ENCODE data around the gene DOCK1. TPM values are rescaled to one million over a fixed set of nuclear protein-coding genes. Genes with fewer than 3 reads are reported as not detected.

The DOCK1 gene
- total RNA-seq, 1 donor from 2014 or later = 69.3 TPM

- no peak for DNase-seq (ENCODE audit: low read depth in 2 of 2)
Observed at GRCh38 chr10:127006453-127006852, 101.2 kb downstream of the DOCK1 start.

- DNase-seq (ENCODE audit: low read depth in 2 of 2) = no peak
Observed at GRCh38 chr10:127009366-127009765, 104.1 kb downstream of the DOCK1 start.

- DNase-seq (ENCODE audit: low read depth in 2 of 2) = no peak
Observed at GRCh38 chr10:127011174-127011573, 105.9 kb downstream of the DOCK1 start.

- no peak for DNase-seq (ENCODE audit: low read depth in 2 of 2)
Observed at GRCh38 chr10:127012071-127012768, 107.0 kb downstream of the DOCK1 start.

- DNase-seq (ENCODE audit: low read depth in 2 of 2) = peak; percentile 28 to 73
Observed at GRCh38 chr10:127012769-127013152, 107.5 kb downstream of the DOCK1 start.

GRCh38 chr10:127013211-127013656 is 108.0 kb downstream of the DOCK1 start:
- peak in 1 of 2 donors; percentile 9 for DNase-seq (ENCODE audit: low read depth in 2 of 2)

GRCh38 chr10:127013691-127014473 is 108.7 kb downstream of the DOCK1 start:
- no peak for DNase-seq (ENCODE audit: low read depth in 2 of 2)

- no peak for DNase-seq (ENCODE audit: low read depth in 2 of 2)
Observed at GRCh38 chr10:127014671-127015070, 109.4 kb downstream of the DOCK1 start.

- DNase-seq (ENCODE audit: low read depth in 2 of 2) = no peak
Observed at GRCh38 chr10:127015373-127015772, 110.1 kb downstream of the DOCK1 start.

GRCh38 chr10:127016331-127016730 is 111.1 kb downstream of the DOCK1 start:
- DNase-seq (ENCODE audit: low read depth in 2 of 2) = no peak

- no peak for DNase-seq (ENCODE audit: low read depth in 2 of 2)
Observed at GRCh38 chr10:127017541-127018297, 112.5 kb downstream of the DOCK1 start.

- DNase-seq (ENCODE audit: low read depth in 2 of 2) = no peak
Observed at GRCh38 chr10:127018298-127018650, 113.0 kb downstream of the DOCK1 start.

GRCh38 chr10:127018766-127019165 is 113.5 kb downstream of the DOCK1 start:
- no peak for DNase-seq (ENCODE audit: low read depth in 2 of 2)

- no peak for DNase-seq (ENCODE audit: low read depth in 2 of 2)
Observed at GRCh38 chr10:127020260-127020659, 115.0 kb downstream of the DOCK1 start.

GRCh38 chr10:127021801-127022200 is 116.6 kb downstream of the DOCK1 start:
- no peak for DNase-seq (ENCODE audit: low read depth in 2 of 2)

- no peak for DNase-seq (ENCODE audit: low read depth in 2 of 2)
Observed at GRCh38 chr10:127024685-127025435, 119.6 kb downstream of the DOCK1 start.

- no peak for DNase-seq (ENCODE audit: low read depth in 2 of 2)
Observed at GRCh38 chr10:127027786-127028185, 122.6 kb downstream of the DOCK1 start.

- DNase-seq (ENCODE audit: low read depth in 2 of 2) = no peak
Observed at GRCh38 chr10:127028556-127028955, 123.3 kb downstream of the DOCK1 start.

- no peak for DNase-seq (ENCODE audit: low read depth in 2 of 2)
Observed at GRCh38 chr10:127029061-127029460, 123.8 kb downstream of the DOCK1 start.

- no peak for DNase-seq (ENCODE audit: low read depth in 2 of 2)
Observed at GRCh38 chr10:127033216-127034033, 128.2 kb downstream of the DOCK1 start.
